RWPE2 (cell line): ENCODE results near the gene MRPL52.

Source experiments
- ATAC-seq: fragments of 200-7000 bp; cut with Tn5 transposase; 3 replicates; pipeline ENCODE4 v1.9.1; 2021; ENCODE audit warnings: low read depth
- DNase-seq: peaks from one replicate; pipeline ENCODE4 v3.0.0-alpha.2; 2020; ENCODE audit warnings: low spot score
- H3K27ac ChIP-seq: fragments of 450-650 bp; 2 replicates; pipeline ENCODE4 v1.5.1; 2017; ENCODE audit warnings: mild to moderate bottlenecking; ENCODE audit not compliant: poor library complexity, severe bottlenecking
- H3K27me3 ChIP-seq: fragments of 250-450 bp; sonication (Bioruptor Pico); 2 replicates; pipeline ENCODE4 v1.5.1; 2021; ENCODE audit warnings: mild to moderate bottlenecking, moderate library complexity; ENCODE audit not compliant: insufficient read depth, poor library complexity, severe bottlenecking
- H3K36me3 ChIP-seq: fragments of 250-450 bp; sonication (Bioruptor Pico); 2 replicates; pipeline ENCODE4 v1.5.1; 2020; ENCODE audit warnings: low read depth, mild to moderate bottlenecking, moderate library complexity
- H3K4me1 ChIP-seq: fragments of 250-450 bp; sonication (Bioruptor Pico); 2 replicates; pipeline ENCODE4 v1.5.1; 2021; ENCODE audit warnings: mild to moderate bottlenecking, moderate library complexity; ENCODE audit not compliant: insufficient read depth, poor library complexity, severe bottlenecking
- H3K4me3 ChIP-seq: fragments of 250-450 bp; sonication (Bioruptor Pico); 2 replicates; pipeline ENCODE4 v1.5.1; 2021; ENCODE audit warnings: mild to moderate bottlenecking, moderate library complexity; ENCODE audit not compliant: severe bottlenecking
- H3K9me3 ChIP-seq: fragments of 250-450 bp; sonication (Bioruptor Pico); 2 replicates; pipeline ENCODE4 v1.5.1; 2021; ENCODE audit warnings: mild to moderate bottlenecking, moderate library complexity; ENCODE audit not compliant: severe bottlenecking
- CTCF ChIP-seq: fragments of 450-650 bp; IDR thresholded peaks from one replicate; pipeline ENCODE4 v1.5.1; 2017; ENCODE audit warnings: mild to moderate bottlenecking, moderate library complexity; ENCODE audit not compliant: poor library complexity, severe bottlenecking

The MRPL52 gene

GRCh38 chr14:22814373-22814772, 15.3 kb upstream of the MRPL52 start:
- no peak overlapping the region for H3K4me3 ChIP-seq
- H3K4me1 ChIP-seq: peaks cover 6% of the 10 kb centered on the region
- H3K9me3 ChIP-seq: no peaks in the 10 kb centered on the region
- no peak for TF ChIP-seq CTCF
- no peak overlapping the region for H3K27ac ChIP-seq
- ATAC-seq: no peak
- no peak for DNase-seq
- H3K27me3 ChIP-seq: no peaks in the 10 kb centered on the region
- no peaks in the 10 kb centered on the region for H3K36me3 ChIP-seq

GRCh38 chr14:22814941-22815713, 14.6 kb upstream of the MRPL52 start, which contains the start of gene SLC7A7:
Gene SLC7A7, minus strand, starts transcription at chr14:22815435. Its CDS starts 2,037 bp downstream, at chr14:22813398.
- Histone ChIP-seq H3K27me3 (no peaks in the 10 kb centered on the region), H3K27ac (no peak within 1 kb of the TSS), H3K4me1 (peaks cover 9% of the 10 kb centered on the region), H3K9me3 (no peaks in the 10 kb centered on the region), H3K4me3 (no peak within 1 kb of the TSS), H3K36me3 (no peaks in the 10 kb centered on the region)
- no peak for TF ChIP-seq CTCF
- DNase-seq (no peak), ATAC-seq (no peak)

- H3K4me1 ChIP-seq: peaks cover 24% of the 10 kb centered on the region
Measured at GRCh38 chr14:22819151-22819988, 10.3 kb upstream of the MRPL52 start.

GRCh38 chr14:22820731-22821130, 9.0 kb upstream of the MRPL52 start:
- peaks cover 29% of the 10 kb centered on the region for H3K4me1 ChIP-seq
- ATAC-seq: peak; percentile 64
- H3K9me3 ChIP-seq: no peaks in the 10 kb centered on the region
- H3K4me3 ChIP-seq: no peak overlapping the region
- H3K27me3 ChIP-seq: no peaks in the 10 kb centered on the region
- peak; percentile 87 for DNase-seq
- TF ChIP-seq CTCF: no peak
- peak overlapping the region; percentile 84 for H3K27ac ChIP-seq
- no peaks in the 10 kb centered on the region for H3K36me3 ChIP-seq

More at GRCh38 chr14:22819151-22819988, 10.3 kb upstream of the MRPL52 start:
- no peaks in the 10 kb centered on the region for H3K36me3 ChIP-seq
- TF ChIP-seq CTCF: no peak
- H3K27me3 ChIP-seq: no peaks in the 10 kb centered on the region
- DNase-seq: no peak
- ATAC-seq: no peak
- H3K4me3 ChIP-seq: no peak overlapping the region
- H3K9me3 ChIP-seq: no peaks in the 10 kb centered on the region
- peak overlapping the region; percentile 84 for H3K27ac ChIP-seq
